ENCODE measurements around the gene TOLLIP.

Gene TOLLIP

GRCh38 chr11:1290052-1291040 lies 19.1 kb downstream of the TOLLIP start:
- TF ChIP-seq NFIC (IDR thresholded peaks at IDR 0.05) (no peak), REST (IDR thresholded peaks at IDR 0.05; ENCODE audit: low read depth) (no peak), MAX (IDR thresholded peaks at IDR 0.05) (no peak), EP300 (IDR thresholded peaks at IDR 0.05; ENCODE audit: borderline replicate concordance) (no peak), TEAD4 (IDR thresholded peaks at IDR 0.05) (no peak), CEBPB (IDR thresholded peaks at IDR 0.05) (no peak), TCF12 (IDR thresholded peaks at IDR 0.05; ENCODE audit: low read depth) (no peak), EGR1 (IDR thresholded peaks at IDR 0.05) (no peak), FOXM1 (IDR thresholded peaks at IDR 0.05; ENCODE audit: borderline replicate concordance, low read depth) (no peak), RAD21 (IDR thresholded peaks at IDR 0.05; ENCODE audit: low read depth) (no peak), ZBTB7A (IDR thresholded peaks at IDR 0.05; ENCODE audit: low read depth) (no peak), YY1 (IDR thresholded peaks at IDR 0.05; ENCODE audit: low read depth) (no peak), USF1 (IDR thresholded peaks at IDR 0.05) (no peak), CREB1 (IDR thresholded peaks at IDR 0.05; ENCODE audit: low read depth) (no peak), TAF1 (IDR thresholded peaks at IDR 0.05; ENCODE audit: low read depth) (no peak)

- no peak for TF ChIP-seq TCF12 (IDR thresholded peaks at IDR 0.05; ENCODE audit: low read depth)
- no peak for TF ChIP-seq USF1 (IDR thresholded peaks at IDR 0.05)
- no peak for TF ChIP-seq YY1 (IDR thresholded peaks at IDR 0.05; ENCODE audit: low read depth)
- TF ChIP-seq TAF1 (IDR thresholded peaks at IDR 0.05; ENCODE audit: low read depth): no peak
- no peak for TF ChIP-seq FOXM1 (IDR thresholded peaks at IDR 0.05; ENCODE audit: borderline replicate concordance, low read depth)
- TF ChIP-seq EP300 (IDR thresholded peaks at IDR 0.05; ENCODE audit: borderline replicate concordance): no peak
- no peak for TF ChIP-seq REST (IDR thresholded peaks at IDR 0.05; ENCODE audit: low read depth)
- no peak for TF ChIP-seq CREB1 (IDR thresholded peaks at IDR 0.05; ENCODE audit: low read depth)
- no peak for TF ChIP-seq ZBTB7A (IDR thresholded peaks at IDR 0.05; ENCODE audit: low read depth)
Measured at GRCh38 chr11:1289211-1289935, 20.1 kb downstream of the TOLLIP start.

- TF ChIP-seq RAD21 (IDR thresholded peaks at IDR 0.05; ENCODE audit: low read depth) (no peak), TEAD4 (IDR thresholded peaks at IDR 0.05) (no peak), ZBTB7A (IDR thresholded peaks at IDR 0.05; ENCODE audit: low read depth) (no peak), CREB1 (IDR thresholded peaks at IDR 0.05; ENCODE audit: low read depth) (no peak), TAF1 (IDR thresholded peaks at IDR 0.05; ENCODE audit: low read depth) (no peak), NFIC (IDR thresholded peaks at IDR 0.05) (no peak), EGR1 (IDR thresholded peaks at IDR 0.05) (no peak), EP300 (IDR thresholded peaks at IDR 0.05; ENCODE audit: borderline replicate concordance) (no peak), FOXM1 (IDR thresholded peaks at IDR 0.05; ENCODE audit: borderline replicate concordance, low read depth) (no peak), TCF12 (IDR thresholded peaks at IDR 0.05; ENCODE audit: low read depth) (no peak), REST (IDR thresholded peaks at IDR 0.05; ENCODE audit: low read depth) (no peak), CEBPB (IDR thresholded peaks at IDR 0.05) (no peak), MAX (IDR thresholded peaks at IDR 0.05) (no peak), USF1 (IDR thresholded peaks at IDR 0.05) (no peak), YY1 (IDR thresholded peaks at IDR 0.05; ENCODE audit: low read depth) (no peak)
Measured at GRCh38 chr11:1288426-1289151, 20.8 kb downstream of the TOLLIP start.

All from Ishikawa (cell line).